Peyer's patch (tissue), 4 donors: ENCODE data around the gene ZMYND10.

Experiments
- POLR2A ChIP-seq, 2 donors: fragments of 450-650 bp; IDR thresholded peaks; one replicate each; pipeline ENCODE4 v1.5.1; 2017; ENCODE audit warnings: antibody characterized with exemption in 2 of 2, mild to moderate bottlenecking in 2 of 2, moderate library complexity in 2 of 2
- TF ChIP-seq, protein P1 (sequence below), 6 experiments: fragments of 450-650 bp in 4 of 6; fragments of 200-600 bp in 2 of 6; sonication (generic) in 1 of 6; IDR thresholded peaks; one replicate each; pipeline ENCODE4 v1.5.1; 2017 to 2019; ENCODE audit warnings: antibody characterized with exemption in 6 of 6, mild to moderate bottlenecking in 3 of 6, moderate library complexity in 1 of 6

DNA sequence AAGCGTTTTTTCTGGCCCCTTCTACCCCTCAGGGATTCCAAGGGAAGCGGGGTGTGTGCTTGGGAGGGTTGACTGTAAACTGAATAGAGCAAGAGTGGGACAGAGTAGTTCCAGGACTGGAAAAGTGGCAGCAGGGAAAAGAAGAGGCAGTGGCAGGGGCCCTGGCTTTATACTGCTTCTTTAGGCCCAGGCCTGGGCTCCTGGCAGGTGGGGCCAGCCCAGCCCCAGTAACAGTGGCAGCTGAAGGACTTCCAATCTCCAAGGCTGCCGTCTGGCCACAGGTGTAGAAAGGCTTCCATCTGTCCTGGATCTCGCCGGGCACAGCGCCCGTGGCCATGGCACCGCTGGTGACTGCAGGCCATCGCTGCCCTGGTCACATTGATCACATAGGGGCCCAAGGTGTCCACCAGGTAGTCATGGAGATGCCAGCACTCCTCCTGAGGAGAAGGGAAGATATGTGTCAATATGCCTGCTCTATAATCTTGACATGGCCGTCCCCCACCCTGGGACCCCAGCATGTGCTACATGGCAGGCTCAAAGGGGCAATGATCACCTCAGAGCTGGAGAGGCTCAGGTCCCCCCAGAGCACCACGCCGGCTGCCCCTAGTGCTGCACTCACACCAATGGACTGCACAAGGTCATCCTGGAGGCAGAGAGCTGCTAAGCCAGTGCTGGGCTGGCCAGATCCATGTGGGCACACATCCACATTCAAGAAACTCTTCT lies 52.3 kb downstream of the ZMYND10 start:
- TF ChIP-seq, protein P1, sequence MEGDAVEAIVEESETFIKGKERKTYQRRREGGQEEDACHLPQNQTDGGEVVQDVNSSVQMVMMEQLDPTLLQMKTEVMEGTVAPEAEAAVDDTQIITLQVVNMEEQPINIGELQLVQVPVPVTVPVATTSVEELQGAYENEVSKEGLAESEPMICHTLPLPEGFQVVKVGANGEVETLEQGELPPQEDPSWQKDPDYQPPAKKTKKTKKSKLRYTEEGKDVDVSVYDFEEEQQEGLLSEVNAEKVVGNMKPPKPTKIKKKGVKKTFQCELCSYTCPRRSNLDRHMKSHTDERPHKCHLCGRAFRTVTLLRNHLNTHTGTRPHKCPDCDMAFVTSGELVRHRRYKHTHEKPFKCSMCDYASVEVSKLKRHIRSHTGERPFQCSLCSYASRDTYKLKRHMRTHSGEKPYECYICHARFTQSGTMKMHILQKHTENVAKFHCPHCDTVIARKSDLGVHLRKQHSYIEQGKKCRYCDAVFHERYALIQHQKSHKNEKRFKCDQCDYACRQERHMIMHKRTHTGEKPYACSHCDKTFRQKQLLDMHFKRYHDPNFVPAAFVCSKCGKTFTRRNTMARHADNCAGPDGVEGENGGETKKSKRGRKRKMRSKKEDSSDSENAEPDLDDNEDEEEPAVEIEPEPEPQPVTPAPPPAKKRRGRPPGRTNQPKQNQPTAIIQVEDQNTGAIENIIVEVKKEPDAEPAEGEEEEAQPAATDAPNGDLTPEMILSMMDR (IDR thresholded peaks at IDR 0.05) = no peak
- TF ChIP-seq POLR2A (IDR thresholded peaks at IDR 0.05) = no peak
